NCI-H2196 (cell line): ENCODE data around the gene KCNJ18.
"Not testable (repeated sequence)": the region's sequence is repeated elsewhere in the genome, so short reads cannot be mapped to it uniquely, and the experiment has no call there.

Experiments used
- DNase-seq: peaks from one replicate; lab custom pipeline; 2025; ENCODE audit not compliant: unreplicated experiment; lab: John Stamatoyannopoulos, UW

The KCNJ18 gene

GRCh38 chr17:21691883-21692703 lies at the start of gene KCNJ18:
KCNJ18 (plus strand) TSS chr17:21692523; CDS start chr17:21702787, 10,264 bp downstream.
- not testable (repeated sequence) for DNase-seq

DNA sequence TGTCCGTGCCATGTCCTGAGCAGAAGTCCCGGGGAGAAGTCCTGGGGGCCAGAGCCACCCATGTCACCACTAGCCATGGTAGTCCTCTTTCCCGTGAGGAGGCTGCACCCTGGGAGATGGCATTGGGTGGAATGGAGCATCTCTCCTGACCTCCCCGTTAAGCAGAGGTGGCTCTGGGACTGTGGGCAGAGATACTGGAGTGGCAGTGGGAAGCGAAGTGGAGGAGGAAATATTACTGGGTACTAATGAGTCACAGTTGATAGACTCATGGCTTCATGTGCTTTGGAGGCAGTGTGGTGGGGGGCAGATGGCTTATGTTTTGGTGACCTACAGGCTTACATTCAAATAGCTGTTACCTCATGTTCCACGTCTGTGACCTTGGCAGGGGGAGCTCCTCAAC lies 44.2 kb upstream of the KCNJ18 start:
- DNase-seq = not testable (repeated sequence)

- DNase-seq = not testable (repeated sequence)
Observed at GRCh38 chr17:21650043-21650442, 42.3 kb upstream of the KCNJ18 start.

GRCh38 chr17:21652049-21652448 lies 40.3 kb upstream of the KCNJ18 start:
- DNase-seq = not testable (repeated sequence)

- DNase-seq = not testable (repeated sequence)
Observed at GRCh38 chr17:21653211-21653610, 39.1 kb upstream of the KCNJ18 start.

GRCh38 chr17:21656518-21657309 lies 35.6 kb upstream of the KCNJ18 start:
- not testable (repeated sequence) for DNase-seq

DNA sequence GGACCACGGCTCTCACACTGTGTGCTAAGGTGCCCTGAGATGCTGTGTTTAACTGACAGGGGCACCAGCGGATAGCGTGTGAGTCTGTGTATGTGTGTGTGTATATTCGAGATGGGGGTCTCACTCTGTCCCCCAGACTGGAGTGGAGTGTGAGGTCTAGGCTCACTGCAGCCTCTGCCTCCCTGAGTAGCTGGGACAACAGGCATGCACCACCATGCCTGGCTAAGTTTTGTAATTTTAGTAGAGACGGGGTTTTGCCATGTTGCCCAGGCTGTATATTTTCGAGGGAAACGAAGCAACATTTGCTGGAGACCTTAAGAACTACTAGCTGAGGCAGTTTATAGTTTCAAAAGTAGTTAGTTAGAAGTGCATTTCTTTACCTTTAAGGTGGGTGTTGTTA lies 32.7 kb upstream of the KCNJ18 start:
- DNase-seq = not testable (repeated sequence)

- DNase-seq = not testable (repeated sequence)
Observed at GRCh38 chr17:21661455-21661854, 30.9 kb upstream of the KCNJ18 start.

DNA sequence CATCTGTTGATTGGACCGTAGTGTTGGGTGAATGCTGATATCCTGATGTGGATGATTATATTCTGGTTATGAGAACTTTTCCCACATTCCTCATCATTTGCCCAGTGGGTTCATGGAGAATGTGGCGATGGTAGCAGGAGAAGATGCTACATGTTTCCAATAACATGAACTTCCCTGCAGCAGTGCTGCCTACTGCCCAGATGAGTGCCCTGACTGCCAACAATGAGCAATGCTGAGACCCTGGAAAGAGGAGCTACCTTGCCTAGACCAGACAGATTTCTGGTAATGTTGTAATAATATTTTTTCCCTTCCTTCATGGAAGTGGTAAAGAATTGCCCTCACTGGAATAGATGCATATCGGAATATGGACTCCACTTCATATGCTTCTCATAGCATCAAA lies 29.2 kb upstream of the KCNJ18 start:
- not testable (repeated sequence) for DNase-seq

DNA sequence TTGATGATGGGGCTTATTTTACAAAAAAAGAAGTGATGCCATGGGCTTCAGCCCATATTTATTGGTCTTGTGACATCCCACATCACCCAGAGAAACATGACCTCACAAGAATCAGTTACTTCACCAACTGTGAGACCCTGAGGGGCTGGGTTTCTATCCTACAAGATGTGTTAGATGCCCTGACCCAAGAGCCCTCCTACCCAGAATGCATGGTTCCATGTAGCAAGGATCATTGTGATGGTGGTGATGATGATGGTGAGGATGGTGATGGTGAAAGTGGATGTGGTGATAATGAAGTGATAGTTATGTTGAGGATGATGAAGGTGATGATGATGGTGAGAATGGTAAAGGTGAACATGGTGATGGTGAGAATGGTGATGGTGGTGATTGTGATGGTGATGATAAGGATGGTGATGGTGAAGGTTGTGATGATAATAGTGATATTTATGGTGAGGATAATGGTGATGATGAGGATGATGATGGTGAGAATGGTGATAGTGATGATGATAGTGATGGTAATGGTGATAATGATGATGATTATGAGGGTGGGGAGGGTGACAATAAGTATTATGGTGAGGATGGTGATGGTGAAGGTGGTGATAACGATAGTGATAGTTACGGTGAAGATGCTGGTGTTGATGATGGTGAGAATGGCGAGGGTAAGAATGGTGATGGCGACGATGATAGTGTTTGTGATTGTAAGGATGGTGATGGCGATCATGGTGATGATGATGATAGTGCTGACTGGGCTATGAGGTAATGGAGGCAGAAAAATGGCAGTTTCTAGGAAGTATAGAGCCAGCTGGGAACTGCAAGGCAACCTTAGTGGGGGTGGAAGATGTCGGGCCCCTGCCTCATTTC lies 28.5 kb upstream of the KCNJ18 start:
- DNase-seq = not testable (repeated sequence)

GRCh38 chr17:21665171-21665570 lies 27.2 kb upstream of the KCNJ18 start:
- not testable (repeated sequence) for DNase-seq

DNA sequence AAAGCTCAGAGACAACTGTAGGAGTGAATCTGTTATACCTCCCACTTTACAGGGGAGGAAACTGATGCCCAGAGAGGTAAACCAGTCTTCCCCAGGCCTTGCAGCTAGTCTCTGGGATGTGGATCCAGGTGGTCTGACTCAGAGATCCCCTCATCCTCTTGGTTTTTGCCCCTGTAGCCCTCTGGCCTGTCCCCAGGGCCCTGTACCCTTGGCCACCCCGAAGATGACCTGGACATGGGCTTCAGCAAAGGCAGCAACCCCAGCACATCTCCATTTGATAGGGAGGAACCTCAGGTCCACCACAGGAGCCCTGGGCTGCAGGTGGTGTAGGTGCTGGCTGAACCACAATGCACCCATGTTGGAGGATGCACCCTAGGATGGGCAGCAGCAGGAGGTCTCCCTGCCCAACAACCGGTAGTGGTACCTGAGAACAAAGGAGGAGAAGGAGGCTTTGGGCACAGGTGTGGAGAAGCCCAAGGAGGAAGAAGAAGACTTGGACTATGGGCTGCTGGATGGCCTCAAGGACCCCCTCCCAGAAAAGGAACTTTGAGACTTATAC lies 26.3 kb upstream of the KCNJ18 start:
- DNase-seq = not testable (repeated sequence)

GRCh38 chr17:21666711-21667412 lies 25.5 kb upstream of the KCNJ18 start:
- DNase-seq = not testable (repeated sequence)

DNA sequence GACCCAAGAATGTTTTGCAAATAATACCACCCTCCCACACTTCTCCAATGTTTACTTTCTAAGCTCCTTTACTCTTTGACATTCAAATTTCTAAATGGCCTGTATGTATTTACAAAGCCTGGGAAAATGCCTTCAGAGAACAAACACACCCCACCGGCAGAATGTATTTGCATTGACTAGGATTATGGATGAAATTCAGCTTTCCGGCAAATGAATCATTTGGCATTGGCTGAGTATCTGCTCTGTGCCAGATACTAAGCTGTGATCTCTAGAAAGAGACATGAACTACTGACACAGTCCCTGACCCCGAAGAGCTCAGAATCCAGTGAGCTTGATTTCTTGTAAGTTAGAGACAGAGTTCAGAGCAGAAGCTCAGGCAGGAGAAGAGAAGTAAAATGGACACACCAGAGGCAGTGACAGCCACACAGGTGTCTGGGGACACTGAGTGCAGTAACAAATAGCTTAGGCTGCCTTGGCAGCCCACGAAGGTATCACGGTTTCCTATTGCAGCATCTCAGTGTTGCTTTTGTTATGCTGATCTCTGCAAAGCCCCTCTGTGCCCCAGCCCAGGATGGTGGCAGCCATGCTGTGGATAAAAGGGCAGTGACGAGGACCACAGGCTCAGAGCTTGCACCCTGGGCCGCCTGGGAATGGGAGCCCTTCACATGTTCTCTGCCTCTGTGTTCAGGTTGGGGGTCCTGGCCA lies 24.8 kb upstream of the KCNJ18 start:
- not testable (repeated sequence) for DNase-seq

GRCh38 chr17:21668118-21668488 lies 24.2 kb upstream of the KCNJ18 start:
- DNase-seq = not testable (repeated sequence)

GRCh38 chr17:21668746-21669508 lies 23.4 kb upstream of the KCNJ18 start:
- DNase-seq = not testable (repeated sequence)

GRCh38 chr17:21669616-21670360 lies 22.5 kb upstream of the KCNJ18 start:
- DNase-seq = not testable (repeated sequence)
